Measurements from ENCODE around the gene IGFALS. TPM values are rescaled to one million over a fixed set of nuclear protein-coding genes. Genes with fewer than 3 reads are reported as not detected.

IGFALS gene
- total and polyA plus RNA-seq, 2 of the 4 experiments (the other 2 are of a cell fraction): not detected

DNA sequence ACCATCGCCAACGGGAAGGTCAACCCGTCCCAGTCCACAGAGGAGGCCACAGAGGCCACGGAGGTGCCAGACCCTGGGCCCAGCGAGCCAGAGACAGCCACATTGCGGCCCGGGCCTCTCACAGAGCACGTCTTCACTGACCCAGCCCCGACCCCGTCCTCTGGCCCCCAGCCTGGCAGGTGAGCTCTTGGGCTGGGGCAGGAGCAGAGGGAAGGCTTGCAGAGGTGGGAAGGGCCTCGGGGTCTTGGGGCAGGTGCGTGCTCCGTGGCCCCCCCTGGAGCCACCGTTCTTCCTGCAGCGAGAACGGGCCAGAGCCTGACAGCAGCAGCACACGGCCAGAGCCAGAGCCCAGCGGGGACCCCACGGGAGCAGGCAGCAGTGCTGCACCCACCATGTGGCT is 27.3 kb downstream of the IGFALS start (continued):
- no peak for TF ChIP-seq RAD21 (IDR thresholded peaks at IDR 0.05; ENCODE audit: low read length)

DNA sequence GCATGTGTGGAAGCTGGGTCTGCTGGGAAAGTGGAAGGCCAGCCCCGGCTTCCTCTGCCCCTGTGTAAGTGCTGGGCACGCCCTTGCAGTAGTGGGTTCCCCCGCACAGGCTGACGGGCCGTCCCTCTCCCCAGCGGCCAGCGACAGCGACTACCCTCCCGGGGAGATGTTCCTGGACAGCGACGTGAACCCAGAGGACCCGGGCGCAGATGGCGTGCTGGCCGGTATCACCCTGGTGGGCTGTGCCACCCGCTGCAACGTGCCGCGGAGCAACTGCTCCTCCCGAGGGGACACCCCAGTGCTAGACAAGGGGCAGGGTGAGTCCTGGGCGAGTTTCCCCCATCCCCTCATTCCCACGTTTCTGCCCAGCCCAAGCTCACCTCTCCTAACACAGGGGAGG is 27.7 kb downstream of the IGFALS start:
- Histone ChIP-seq H3K4ac (ENCODE audit: low read depth, low read length) (no peak overlapping the region), H2BK5ac (ENCODE audit: low read depth, low read length, poor library complexity, severe bottlenecking) (no peak overlapping the region), H3K14ac (replicated peaks; ENCODE audit: low read depth, low read length) (no peak overlapping the region), H2BK120ac (ENCODE audit: low read depth, low read length) (no peak overlapping the region), H3K4me1 (ENCODE audit: control insufficient read depth, insufficient read depth, low read length) (no peaks in the 10 kb centered on the region), H4K8ac (ENCODE audit: low read depth in 2 of 2, low read length in 2 of 2) (no peak overlapping the region), H3K27ac (ENCODE audit: insufficient read depth, low read length) (no peak overlapping the region), H4K20me1 (ENCODE audit: insufficient read depth, low read length) (peaks cover 17% of the 10 kb centered on the region), H3K79me1 (ENCODE audit: low read depth in 1 of 2, low read length in 2 of 2) (peaks cover 0 to 12% of the 10 kb centered on the region in 2 experiments; a peak in 1 of 4 replicates), H2AK5ac (ENCODE audit: low read depth, low read length) (no peak overlapping the region), H3K9me1 (ENCODE audit: insufficient read depth, low read length) (no peaks in the 10 kb centered on the region), H3K4me2 (ENCODE audit: low read depth, low read length) (no peak overlapping the region), H3K9ac (ENCODE audit: low read depth, low read length) (no peak overlapping the region), H3K18ac (ENCODE audit: low read depth, low read length) (no peak overlapping the region), H3K9me3 (ENCODE audit: control insufficient read depth, insufficient read depth, low read length) (no peaks in the 10 kb centered on the region), H3K56ac (ENCODE audit: extremely low read depth, insufficient read depth, low read length) (no peak overlapping the region), H3K23ac (ENCODE audit: low read depth, low read length) (no peak overlapping the region), H2BK20ac (ENCODE audit: low read depth, low read length) (no peak overlapping the region), H3K4me3 (ENCODE audit: insufficient read depth, low read depth, low read length) (no peak overlapping the region), H2BK15ac (ENCODE audit: low read depth, low read length) (no peak overlapping the region), H3K27me3 (ENCODE audit: control insufficient read depth, insufficient read depth, low read length) (no peaks in the 10 kb centered on the region), H2AFZ (replicated peaks; ENCODE audit: low read length, poor library complexity) (no peak overlapping the region), H3K36me3 (ENCODE audit: control insufficient read depth, insufficient read depth, low read length) (peaks cover 72% of the 10 kb centered on the region), H4K91ac (ENCODE audit: insufficient read depth, low read depth, low read length) (no peak overlapping the region), H4K5ac (ENCODE audit: low read depth, low read length) (no peak overlapping the region), H2AK9ac (replicated peaks; ENCODE audit: low read depth, low read length, poor library complexity) (no peak overlapping the region)
- in situ Hi-C loops (cut with MboI; ENCODE audit: low sequenced_read_pairs): no loop called here
- WGBS, 2 experiments (ENCODE audit: extremely low coverage in 2 of 2, insufficient read length in 1 of 2): 98% methylated on average over 11 of the region's 22 CpGs; no CpG with 5 or more reads in 1 of the 2 experiments
- ChIA-PET POLR2A (ENCODE audit: unreplicated experiment) (no interaction called here), CTCF (no interaction called here)
- DNase-seq (no peak), ATAC-seq (ENCODE audit: low read depth) (no peak)
- dilution Hi-C loops (cut with HindIII; ENCODE audit: low sequenced_read_pairs, unreplicated experiment): no loop called here
- intact Hi-C loops (cut with micrococcal nuclease): no loop called here
- TF ChIP-seq POLR2A (IDR thresholded peaks at IDR 0.05; ENCODE audit: low read depth, low read length): no peak
- TF ChIP-seq FOS (IDR thresholded peaks at IDR 0.05; ENCODE audit: low read depth, low read length): no peak
- no peak for TF ChIP-seq CEBPB (IDR thresholded peaks at IDR 0.05; ENCODE audit: low read depth, low read length)
- TF ChIP-seq RFX5 (IDR thresholded peaks at IDR 0.05; ENCODE audit: low read depth, low read length): no peak
- TF ChIP-seq MXI1 (IDR thresholded peaks at IDR 0.05; ENCODE audit: borderline replicate concordance, low read depth, low read length): no peak
- TF ChIP-seq, protein P1, sequence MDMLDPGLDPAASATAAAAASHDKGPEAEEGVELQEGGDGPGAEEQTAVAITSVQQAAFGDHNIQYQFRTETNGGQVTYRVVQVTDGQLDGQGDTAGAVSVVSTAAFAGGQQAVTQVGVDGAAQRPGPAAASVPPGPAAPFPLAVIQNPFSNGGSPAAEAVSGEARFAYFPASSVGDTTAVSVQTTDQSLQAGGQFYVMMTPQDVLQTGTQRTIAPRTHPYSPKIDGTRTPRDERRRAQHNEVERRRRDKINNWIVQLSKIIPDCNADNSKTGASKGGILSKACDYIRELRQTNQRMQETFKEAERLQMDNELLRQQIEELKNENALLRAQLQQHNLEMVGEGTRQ (IDR thresholded peaks at IDR 0.05; ENCODE audit: low read depth, low read length): no peak
- no peak for TF ChIP-seq CHD1 (IDR thresholded peaks at IDR 0.05; ENCODE audit: low read depth, low read length)
- no peak for TF ChIP-seq BHLHE40 (IDR thresholded peaks at IDR 0.05; ENCODE audit: low read depth, low read length)
- TF ChIP-seq MAFK (IDR thresholded peaks at IDR 0.05; ENCODE audit: low read depth, low read length): no peak
- no peak for TF ChIP-seq RCOR1 (IDR thresholded peaks at IDR 0.05; ENCODE audit: insufficient replicate concordance, low read length)
- TF ChIP-seq, protein P2, sequence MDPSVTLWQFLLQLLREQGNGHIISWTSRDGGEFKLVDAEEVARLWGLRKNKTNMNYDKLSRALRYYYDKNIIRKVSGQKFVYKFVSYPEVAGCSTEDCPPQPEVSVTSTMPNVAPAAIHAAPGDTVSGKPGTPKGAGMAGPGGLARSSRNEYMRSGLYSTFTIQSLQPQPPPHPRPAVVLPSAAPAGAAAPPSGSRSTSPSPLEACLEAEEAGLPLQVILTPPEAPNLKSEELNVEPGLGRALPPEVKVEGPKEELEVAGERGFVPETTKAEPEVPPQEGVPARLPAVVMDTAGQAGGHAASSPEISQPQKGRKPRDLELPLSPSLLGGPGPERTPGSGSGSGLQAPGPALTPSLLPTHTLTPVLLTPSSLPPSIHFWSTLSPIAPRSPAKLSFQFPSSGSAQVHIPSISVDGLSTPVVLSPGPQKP (IDR thresholded peaks at IDR 0.05; ENCODE audit: borderline replicate concordance, low read depth, low read length): no peak
- no peak for TF ChIP-seq NFE2L2 (IDR thresholded peaks at IDR 0.05; ENCODE audit: low read depth, low read length)
- BruUV-seq (replicated peaks): no TSS peak
